Lower lobe of right lung (tissue), 2 donors: ENCODE results near the gene SPRED1. TPM values are rescaled to one million over a fixed set of nuclear protein-coding genes. Genes with fewer than 3 reads are reported as not detected.
A peak's percentile ranks its signal among the peaks of the same experiment; 100 is the strongest.

Source experiments
- ATAC-seq, 2 donors: fragments of 200-7000 bp; cut with Tn5 transposase; one replicate each; pipeline ENCODE4 v1.9.1; 2020 to 2022; ENCODE audit warnings: mild to moderate bottlenecking in 2 of 2, moderate library complexity in 2 of 2
- DNase-seq: peaks from one replicate; pipeline ENCODE4 v3.0.0-alpha.2; 2020
- H3K27ac ChIP-seq: fragments of 200-600 bp; one replicate; pipeline ENCODE4 v1.8.0; 2022
- H3K27me3 ChIP-seq: fragments of 200-600 bp; one replicate; pipeline ENCODE4 v1.8.0; 2022; ENCODE audit warnings: low read depth
- H3K36me3 ChIP-seq: fragments of 200-600 bp; one replicate; pipeline ENCODE4 v1.8.0; 2022; ENCODE audit warnings: mild to moderate bottlenecking
- H3K4me1 ChIP-seq: fragments of 200-600 bp; one replicate; pipeline ENCODE4 v1.8.0; 2022
- H3K4me3 ChIP-seq: fragments of 200-600 bp; one replicate; pipeline ENCODE4 v1.8.0; 2022; ENCODE audit warnings: mild to moderate bottlenecking
- H3K9me3 ChIP-seq: fragments of 200-600 bp; one replicate; pipeline ENCODE4 v1.8.0; 2022
- intact Hi-C: fragments of 100-400 bp; cut with DNase I; formaldehyde crosslinking; loops from one replicate; pipeline ENCODE4 v1.11.0; 2022
- long read RNA-seq: library from polyadenylated mRNA; unstranded; transcript quantifications from one replicate; pipeline ENCODE4 v2.0.0, GENCODE V29; 2021
- total RNA-seq: library from RNA; stranded (reverse); fragmentation: NEBNext Ultra II Directional; extraction: Animal tissue kit (Norgen Biotek cat#: 25700); gene quantifications from one replicate; pipeline ENCODE4 v1.2.1, GENCODE V29; 2021
- TF ChIP-seq, protein P1 (sequence below): fragments of 200-600 bp; IDR thresholded peaks from one replicate; pipeline ENCODE4 v1.8.0; 2022; ENCODE audit warnings: antibody characterized with exemption, mild to moderate bottlenecking
- donor health status: DM: no; HTN: yes; CAD: no; lungs with severe emphysema.

The SPRED1 gene
- total RNA-seq, result 57.7 TPM
- long read RNA-seq, full-length matches to known transcripts, result 77 of 94 reads
- long read RNA-seq, partial matches to known transcripts, result 3 of 94 reads
- long read RNA-seq, other reads (novel, unspliced or antisense), result 14 of 94 reads

DNA sequence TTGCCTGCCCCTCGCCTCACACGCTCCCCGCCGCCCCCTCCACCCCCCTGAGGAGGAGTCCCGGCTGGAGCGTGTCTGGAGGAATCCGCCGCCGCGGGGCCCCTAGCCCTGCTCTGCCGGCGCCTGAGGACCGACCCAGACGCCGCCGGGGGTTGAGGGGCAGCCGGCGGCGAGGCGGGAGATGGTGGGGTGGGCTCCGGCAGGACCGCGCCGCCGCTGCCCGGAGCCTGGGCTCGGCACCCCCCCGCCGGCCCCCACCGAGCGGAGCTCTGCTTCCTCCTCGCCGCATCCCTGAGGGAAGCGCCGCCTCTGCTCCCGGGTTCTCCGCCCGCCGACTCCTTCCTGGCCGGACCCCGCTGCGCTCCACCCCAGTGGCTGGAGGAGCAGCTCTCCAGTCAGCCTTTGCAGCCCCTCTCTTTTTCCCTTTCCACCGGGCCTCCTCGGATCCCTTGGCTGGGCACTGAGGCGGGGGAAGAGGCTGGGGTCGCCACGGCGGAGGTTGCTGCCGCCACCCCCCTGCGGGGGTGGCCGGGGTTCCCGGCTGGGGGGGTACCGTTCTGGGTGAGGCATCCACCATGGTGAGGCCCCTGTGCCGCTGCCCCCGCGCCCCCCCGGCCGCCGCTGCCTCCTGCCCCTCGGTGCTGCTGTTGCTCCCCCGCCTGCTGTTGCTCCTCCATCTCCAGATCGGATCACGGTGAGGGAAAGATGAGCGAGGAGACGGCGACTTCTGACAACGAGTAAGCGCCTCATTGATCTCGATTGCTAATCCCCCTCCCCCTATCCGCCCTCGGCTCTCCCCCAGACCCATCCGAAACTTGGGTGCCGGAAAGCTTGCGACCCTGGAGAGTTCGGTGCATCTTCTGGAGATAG lies at the start of gene SPRED1:
TSS of gene SPRED1 (plus strand) at position 356 of the 870 bp plus-strand sequence. CDS start at position 706, 350 bp downstream.
- peaks cover 40% of the 10 kb centered on the region for H3K4me1 ChIP-seq
- H3K9me3 ChIP-seq, result no peaks in the 10 kb centered on the region
- TF ChIP-seq, protein P1, sequence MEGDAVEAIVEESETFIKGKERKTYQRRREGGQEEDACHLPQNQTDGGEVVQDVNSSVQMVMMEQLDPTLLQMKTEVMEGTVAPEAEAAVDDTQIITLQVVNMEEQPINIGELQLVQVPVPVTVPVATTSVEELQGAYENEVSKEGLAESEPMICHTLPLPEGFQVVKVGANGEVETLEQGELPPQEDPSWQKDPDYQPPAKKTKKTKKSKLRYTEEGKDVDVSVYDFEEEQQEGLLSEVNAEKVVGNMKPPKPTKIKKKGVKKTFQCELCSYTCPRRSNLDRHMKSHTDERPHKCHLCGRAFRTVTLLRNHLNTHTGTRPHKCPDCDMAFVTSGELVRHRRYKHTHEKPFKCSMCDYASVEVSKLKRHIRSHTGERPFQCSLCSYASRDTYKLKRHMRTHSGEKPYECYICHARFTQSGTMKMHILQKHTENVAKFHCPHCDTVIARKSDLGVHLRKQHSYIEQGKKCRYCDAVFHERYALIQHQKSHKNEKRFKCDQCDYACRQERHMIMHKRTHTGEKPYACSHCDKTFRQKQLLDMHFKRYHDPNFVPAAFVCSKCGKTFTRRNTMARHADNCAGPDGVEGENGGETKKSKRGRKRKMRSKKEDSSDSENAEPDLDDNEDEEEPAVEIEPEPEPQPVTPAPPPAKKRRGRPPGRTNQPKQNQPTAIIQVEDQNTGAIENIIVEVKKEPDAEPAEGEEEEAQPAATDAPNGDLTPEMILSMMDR, result no peak
- H3K36me3 ChIP-seq, result no peaks in the 10 kb centered on the region
- DNase-seq (peak; percentile 82), ATAC-seq (peak; percentile 81 to 84)
- intact Hi-C loops, result no loop called here
- H3K4me3 ChIP-seq, result peak within 1 kb of the TSS; percentile 84
- peak within 1 kb of the TSS; percentile 96 for H3K27ac ChIP-seq
- no peaks in the 10 kb centered on the region for H3K27me3 ChIP-seq

GRCh38 chr15:38205526-38206272 lies 46.9 kb upstream of the SPRED1 start:
- no peak for ATAC-seq
- TF ChIP-seq, protein P1, result no peak
- intact Hi-C loops, result no loop called here

GRCh38 chr15:38207621-38208020 lies 45.0 kb upstream of the SPRED1 start:
- intact Hi-C loops, result no loop called here
- TF ChIP-seq, protein P1, result no peak
- Histone ChIP-seq H3K27ac (no peak overlapping the region), H3K36me3 (no peaks in the 10 kb centered on the region), H3K4me1 (peaks cover 17% of the 10 kb centered on the region), H3K27me3 (no peaks in the 10 kb centered on the region), H3K9me3 (no peaks in the 10 kb centered on the region), H3K4me3 (no peak overlapping the region)
- no peak for DNase-seq
- ATAC-seq, result no peak

More at GRCh38 chr15:38205526-38206272, 46.9 kb upstream of the SPRED1 start:
- H3K4me1 ChIP-seq, result peaks cover 17% of the 10 kb centered on the region
- H3K4me3 ChIP-seq, result no peak overlapping the region
- DNase-seq, result no peak
- H3K27me3 ChIP-seq, result no peaks in the 10 kb centered on the region
- H3K9me3 ChIP-seq, result no peaks in the 10 kb centered on the region
- H3K36me3 ChIP-seq, result no peaks in the 10 kb centered on the region
- H3K27ac ChIP-seq, result no peak overlapping the region

GRCh38 chr15:38208206-38208605 lies 44.4 kb upstream of the SPRED1 start:
- Histone ChIP-seq H3K36me3 (no peaks in the 10 kb centered on the region), H3K4me3 (no peak overlapping the region), H3K27me3 (no peaks in the 10 kb centered on the region), H3K27ac (no peak overlapping the region), H3K4me1 (peaks cover 17% of the 10 kb centered on the region), H3K9me3 (no peaks in the 10 kb centered on the region)
- TF ChIP-seq, protein P1, result no peak
- DNase-seq (no peak), ATAC-seq (no peak)
- intact Hi-C loops, result no loop called here

DNA sequence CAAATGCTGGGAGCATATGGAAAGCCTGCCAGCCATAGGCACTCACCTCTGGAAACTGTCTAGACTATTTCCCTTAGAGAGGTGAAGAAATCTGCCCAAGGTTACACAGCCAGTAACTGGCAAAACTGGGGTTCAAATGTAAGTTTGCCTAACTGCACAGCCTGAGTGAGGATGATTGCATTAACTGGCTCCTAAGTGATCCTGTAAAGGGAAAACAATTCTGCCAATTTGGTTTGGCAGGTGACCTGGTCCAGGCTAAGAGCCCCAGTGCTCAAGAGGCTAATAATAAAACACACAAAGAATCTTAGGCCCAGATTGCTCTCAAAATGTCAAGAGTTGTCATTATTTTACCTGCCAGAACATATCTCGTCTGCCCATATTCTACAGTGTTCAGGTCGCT lies 43.9 kb upstream of the SPRED1 start:
- no peak overlapping the region for H3K27ac ChIP-seq
- DNase-seq, result no peak
- H3K9me3 ChIP-seq, result no peaks in the 10 kb centered on the region
- no peak overlapping the region for H3K4me3 ChIP-seq
- TF ChIP-seq, protein P1, result no peak
- no peaks in the 10 kb centered on the region for H3K36me3 ChIP-seq
- H3K4me1 ChIP-seq, result peaks cover 17% of the 10 kb centered on the region
- ATAC-seq, result peak; percentile 38 to 59
- H3K27me3 ChIP-seq, result no peaks in the 10 kb centered on the region
- intact Hi-C loops, result no loop called here
